Activated CD8-positive, alpha-beta memory T cell treated with anti-CD3 and anti-CD28 coated beads, Interleukin-2, amount 10 ng/mL, durations not matched to agents 7 days and 5 days (primary cell): ENCODE results near the gene GTF3C2. TPM values are rescaled to one million over a fixed set of nuclear protein-coding genes. Genes with fewer than 3 reads are reported as not detected.
A peak's percentile ranks its signal among the peaks of the same experiment; 100 is the strongest.

Experiments
- ATAC-seq: fragments of 150-1000 bp; cut with Tn5 transposase; one replicate; pipeline ENCODE4 v1.10.0; 2021; ENCODE audit warnings: moderate library complexity
- CTCF ChIA-PET: fragments of 350-600 bp; sonication (Branson Sonifier 250); formaldehyde crosslinking; loops from one replicate; lab custom pipeline; 2021; ENCODE audit warnings: antibody characterized with exemption; lab: Charles Lee
- DNase-seq: peaks from one replicate; pipeline ENCODE4 v3.0.0-alpha.2; 2020
- H3K27ac Mint-ChIP-seq: one replicate; pipeline ENCODE4 v1.8.0; 2021; ENCODE audit warnings: mild to moderate bottlenecking, mixed read lengths
- H3K27me3 Mint-ChIP-seq: one replicate; pipeline ENCODE4 v1.8.0; 2021; ENCODE audit warnings: mixed read lengths
- H3K36me3 Mint-ChIP-seq: one replicate; pipeline ENCODE4 v1.8.0; 2021; ENCODE audit warnings: mild to moderate bottlenecking, mixed read lengths
- H3K4me1 Mint-ChIP-seq: one replicate; pipeline ENCODE4 v1.8.0; 2021; ENCODE audit warnings: mixed read lengths
- H3K4me3 Mint-ChIP-seq: one replicate; pipeline ENCODE4 v1.8.0; 2021; ENCODE audit warnings: mild to moderate bottlenecking, moderate library complexity, mixed read lengths
- H3K9me3 Mint-ChIP-seq: one replicate; pipeline ENCODE4 v1.8.0; 2022; ENCODE audit warnings: low read depth, mixed read lengths
- total RNA-seq, 2 experiments: library from RNA; stranded (reverse); gene quantifications; one replicate each; pipeline ENCODE4 v1.2.3, GENCODE V29; 2021

Gene GTF3C2
- total RNA-seq, 2 experiments from 2014 or later: 54.6 to 67.6 TPM

- peaks cover 28% of the 10 kb centered on the region for H3K4me1 Mint-ChIP-seq
- DNase-seq (no peak), ATAC-seq (no peak)
- H3K27ac Mint-ChIP-seq: no peak overlapping the region
- H3K9me3 Mint-ChIP-seq: no peaks in the 10 kb centered on the region
- CTCF ChIA-PET: interaction anchor here (0.6 kb wide), 1 partner anchor 1411 kb away, joined by 3 read pairs; no protein-coding TSS in a partner anchor
- H3K27me3 Mint-ChIP-seq: no peaks in the 10 kb centered on the region
- H3K36me3 Mint-ChIP-seq: peaks cover 43% of the 10 kb centered on the region
- H3K4me3 Mint-ChIP-seq: no peak overlapping the region
These were observed 21.7 kb upstream of the GTF3C2 start for GRCh38 chr2:27378096-27378808.

- DNase-seq (no peak), ATAC-seq (no peak)
- H3K9me3 Mint-ChIP-seq: no peaks in the 10 kb centered on the region
- CTCF ChIA-PET: interaction anchor here (0.6 kb wide), 1 partner anchor 1412 kb away, joined by 3 read pairs; no protein-coding TSS in a partner anchor
- no peak overlapping the region for H3K4me3 Mint-ChIP-seq
- no peak overlapping the region for H3K27ac Mint-ChIP-seq
- H3K27me3 Mint-ChIP-seq: no peaks in the 10 kb centered on the region
- peaks cover 47% of the 10 kb centered on the region for H3K36me3 Mint-ChIP-seq
- peaks cover 33% of the 10 kb centered on the region for H3K4me1 Mint-ChIP-seq
These were observed 21.1 kb upstream of the GTF3C2 start for GRCh38 chr2:27377618-27378095.

GRCh38 chr2:27376866-27377617 is 20.5 kb upstream of the GTF3C2 start:
- Mint-ChIP-seq H3K9me3 (no peaks in the 10 kb centered on the region), H3K27me3 (no peaks in the 10 kb centered on the region), H3K4me3 (no peak overlapping the region), H3K36me3 (peaks cover 50% of the 10 kb centered on the region), H3K4me1 (peaks cover 38% of the 10 kb centered on the region), H3K27ac (no peak overlapping the region)
- DNase-seq (no peak), ATAC-seq (no peak)
- CTCF ChIA-PET: no interaction called here

GRCh38 chr2:27376151-27376865 is 19.7 kb upstream of the GTF3C2 start:
- DNase-seq (no peak), ATAC-seq (no peak)
- no peaks in the 10 kb centered on the region for H3K27me3 Mint-ChIP-seq
- no peak overlapping the region for H3K4me3 Mint-ChIP-seq
- no peaks in the 10 kb centered on the region for H3K9me3 Mint-ChIP-seq
- H3K36me3 Mint-ChIP-seq: peaks cover 51% of the 10 kb centered on the region
- CTCF ChIA-PET: no interaction called here
- no peak overlapping the region for H3K27ac Mint-ChIP-seq
- peaks cover 38% of the 10 kb centered on the region for H3K4me1 Mint-ChIP-seq

- ATAC-seq (no peak), DNase-seq (no peak)
- Mint-ChIP-seq H3K4me3 (no peak overlapping the region), H3K36me3 (peaks cover 49% of the 10 kb centered on the region), H3K4me1 (peaks cover 35% of the 10 kb centered on the region), H3K27ac (no peak overlapping the region), H3K9me3 (no peaks in the 10 kb centered on the region), H3K27me3 (no peaks in the 10 kb centered on the region)
- CTCF ChIA-PET: no interaction called here
These were observed 19.0 kb upstream of the GTF3C2 start for GRCh38 chr2:27375513-27376099.

- H3K9me3 Mint-ChIP-seq: no peaks in the 10 kb centered on the region
- H3K4me3 Mint-ChIP-seq: no peak overlapping the region
- peak overlapping the region; percentile 50 for H3K27ac Mint-ChIP-seq
- H3K27me3 Mint-ChIP-seq: no peaks in the 10 kb centered on the region
- H3K4me1 Mint-ChIP-seq: peaks cover 33% of the 10 kb centered on the region
- no peak for DNase-seq
- ATAC-seq: no peak
- CTCF ChIA-PET: no interaction called here
- H3K36me3 Mint-ChIP-seq: peaks cover 47% of the 10 kb centered on the region
These were observed 17.0 kb upstream of the GTF3C2 start for GRCh38 chr2:27373567-27373966.

GRCh38 chr2:27372937-27373336 is 16.4 kb upstream of the GTF3C2 start:
- no peaks in the 10 kb centered on the region for H3K27me3 Mint-ChIP-seq
- H3K27ac Mint-ChIP-seq: peak overlapping the region; percentile 74
- ATAC-seq: no peak
- H3K9me3 Mint-ChIP-seq: no peaks in the 10 kb centered on the region
- H3K36me3 Mint-ChIP-seq: peaks cover 49% of the 10 kb centered on the region
- H3K4me1 Mint-ChIP-seq: peaks cover 37% of the 10 kb centered on the region
- peak overlapping the region; percentile 47 for H3K4me3 Mint-ChIP-seq
- CTCF ChIA-PET: no interaction called here
- DNase-seq: peak; percentile 61

GRCh38 chr2:27370816-27371620 is 14.5 kb upstream of the GTF3C2 start:
- CTCF ChIA-PET: interaction anchor here (0.7 to 3.1 kb wide), 7 partner anchors 10 to 201 kb away, joined by 3 to 20 read pairs (median 4); partner anchors contain the start of genes GTF3C2, MPV17, PPM1G and ZNF513
- Mint-ChIP-seq H3K9me3 (no peaks in the 10 kb centered on the region), H3K4me3 (peak overlapping the region; percentile 84), H3K36me3 (peaks cover 49% of the 10 kb centered on the region), H3K4me1 (peaks cover 37% of the 10 kb centered on the region), H3K27ac (peak overlapping the region; percentile 96), H3K27me3 (no peaks in the 10 kb centered on the region)
- ATAC-seq (no peak), DNase-seq (peak; percentile 63)

- Mint-ChIP-seq H3K9me3 (no peaks in the 10 kb centered on the region), H3K4me1 (peaks cover 37% of the 10 kb centered on the region), H3K27ac (peak within 1 kb of the TSS; percentile 96), H3K27me3 (no peaks in the 10 kb centered on the region), H3K4me3 (peak within 1 kb of the TSS; percentile 84), H3K36me3 (peaks cover 48% of the 10 kb centered on the region)
- CTCF ChIA-PET: interaction anchor here (0.8 to 3.1 kb wide), 13 partner anchors 9 to 313 kb away, joined by 3 to 23 read pairs (median 5); partner anchors contain the start of genes GTF3C2, MPV17, NRBP1 and PPM1G
- peak; percentile 100 for DNase-seq
- ATAC-seq: peak; percentile 93
These were observed 13.7 kb upstream of the GTF3C2 start, which contains the start of the genes EIF2B4 and SNX17 for GRCh38 chr2:27370026-27370815. EIF2B4 (minus strand) TSS chr2:27370338; CDS start chr2:27370314, 24 bp downstream. SNX17 (plus strand) TSS chr2:27370616; CDS start chr2:27370744, 128 bp downstream.

- Mint-ChIP-seq H3K36me3 (peaks cover 43% of the 10 kb centered on the region), H3K4me3 (peak overlapping the region; percentile 84), H3K4me1 (peaks cover 36% of the 10 kb centered on the region), H3K27ac (peak overlapping the region; percentile 90), H3K9me3 (no peaks in the 10 kb centered on the region), H3K27me3 (no peaks in the 10 kb centered on the region)
- DNase-seq: no peak
- no peak for ATAC-seq
- CTCF ChIA-PET: interaction anchor here (0.7 to 3.1 kb wide), 13 partner anchors 9 to 313 kb away, joined by 3 to 23 read pairs (median 4); partner anchors contain the start of genes GTF3C2, MPV17, NRBP1 and ZNF512
These were observed 13.0 kb upstream of the GTF3C2 start for GRCh38 chr2:27369471-27370025.

GRCh38 chr2:27363933-27364332 is 7.4 kb upstream of the GTF3C2 start:
- Mint-ChIP-seq H3K4me3 (no peak overlapping the region), H3K4me1 (peaks cover 11% of the 10 kb centered on the region), H3K27ac (peak overlapping the region; percentile 24), H3K9me3 (no peaks in the 10 kb centered on the region), H3K27me3 (no peaks in the 10 kb centered on the region), H3K36me3 (peaks cover 34% of the 10 kb centered on the region)
- CTCF ChIA-PET: interaction anchor here (1.2 kb wide), 1 partner anchor 84 kb away, joined by 3 read pairs; no protein-coding TSS in a partner anchor
- DNase-seq (no peak), ATAC-seq (no peak)
